Activated CD4-positive, CD25-positive, alpha-beta regulatory T cell (primary cell): ENCODE measurements around the gene MYO3B.

Source experiments
- DNase-seq, 4 experiments: peaks; one replicate each; lab custom pipeline; 2025; lab: John Stamatoyannopoulos, UW

MYO3B gene

GRCh38 chr2:170238776-170239175 is 60.8 kb downstream of the MYO3B start:
- DNase-seq = no peak

- no peak for DNase-seq
These were observed 62.7 kb downstream of the MYO3B start for GRCh38 chr2:170240629-170241028.

- no peak for DNase-seq
These were observed 63.8 kb downstream of the MYO3B start for GRCh38 chr2:170241756-170242155.

- DNase-seq = no peak
These were observed 65.3 kb downstream of the MYO3B start for GRCh38 chr2:170243118-170243837.

GRCh38 chr2:170243898-170244297 is 66.0 kb downstream of the MYO3B start:
- DNase-seq = no peak

- no peak for DNase-seq
These were observed 66.6 kb downstream of the MYO3B start for GRCh38 chr2:170244555-170244954.

GRCh38 chr2:170245312-170245711 is 67.4 kb downstream of the MYO3B start:
- DNase-seq = no peak

GRCh38 chr2:170247333-170247732 is 69.4 kb downstream of the MYO3B start:
- no peak for DNase-seq

- no peak for DNase-seq
These were observed 70.0 kb downstream of the MYO3B start for GRCh38 chr2:170247882-170248393.

GRCh38 chr2:170248574-170249393 is 70.8 kb downstream of the MYO3B start:
- DNase-seq = no peak

GRCh38 chr2:170249761-170250160 is 71.8 kb downstream of the MYO3B start:
- no peak for DNase-seq

GRCh38 chr2:170250584-170250983 is 72.6 kb downstream of the MYO3B start:
- DNase-seq = no peak

GRCh38 chr2:170252414-170252813 is 74.5 kb downstream of the MYO3B start:
- no peak for DNase-seq

- no peak for DNase-seq
These were observed 75.8 kb downstream of the MYO3B start for GRCh38 chr2:170253721-170254230.

GRCh38 chr2:170254293-170254732 is 76.4 kb downstream of the MYO3B start:
- DNase-seq = no peak

GRCh38 chr2:170255137-170255536 is 77.2 kb downstream of the MYO3B start:
- DNase-seq = no peak

- no peak for DNase-seq
These were observed 78.0 kb downstream of the MYO3B start for GRCh38 chr2:170255971-170256370.

GRCh38 chr2:170258382-170258781 is 80.4 kb downstream of the MYO3B start:
- DNase-seq = no peak

- no peak for DNase-seq
These were observed 82.2 kb downstream of the MYO3B start for GRCh38 chr2:170260188-170260587.

- no peak for DNase-seq
These were observed 83.6 kb downstream of the MYO3B start for GRCh38 chr2:170261566-170261965.

- DNase-seq = no peak
These were observed 84.4 kb downstream of the MYO3B start for GRCh38 chr2:170262343-170262742.

- no peak for DNase-seq
These were observed 84.9 kb downstream of the MYO3B start for GRCh38 chr2:170262806-170263205.
